Osteoblast (primary cell): ENCODE data around the gene FOXM1. TPM values are rescaled to one million over a fixed set of nuclear protein-coding genes. Genes with fewer than 3 reads are reported as not detected.

Experiments used
- DNase-seq: peaks from one replicate; pipeline ENCODE4 v3.0.0; 2011; ENCODE audit warnings: low spot score, mixed read lengths; ENCODE audit not compliant: insufficient read length; ENCODE audit errors: missing footprints
- H2AFZ ChIP-seq: 2 replicates; pipeline ENCODE4 v1.6.0; 2011; ENCODE audit warnings: mild to moderate bottlenecking, low read length
- H3K27ac ChIP-seq: 2 replicates; pipeline ENCODE4 v1.5.1; 2011; ENCODE audit warnings: mild to moderate bottlenecking, low read depth, low read length, moderate library complexity
- H3K27me3 ChIP-seq: 2 replicates; pipeline ENCODE4 v1.6.0; 2012; ENCODE audit warnings: mild to moderate bottlenecking, control low read depth, inconsistent platforms, low read length, moderate library complexity; ENCODE audit not compliant: insufficient read depth
- H3K36me3 ChIP-seq: 2 replicates; pipeline ENCODE4 v1.5.1; 2011; ENCODE audit warnings: mild to moderate bottlenecking, low read length, control low read depth, moderate library complexity; ENCODE audit not compliant: insufficient read depth
- H3K4me1 ChIP-seq: 2 replicates; pipeline ENCODE4 v1.5.1; 2011; ENCODE audit warnings: mild to moderate bottlenecking, low read length, control low read depth, moderate library complexity; ENCODE audit not compliant: insufficient read depth
- H3K4me2 ChIP-seq: 2 replicates; pipeline ENCODE4 v1.6.0; 2011; ENCODE audit warnings: mild to moderate bottlenecking, low read length; ENCODE audit not compliant: insufficient read depth
- H3K4me3 ChIP-seq: fragments of 200-600 bp; sonication (generic); 3 replicates; pipeline ENCODE4 v1.5.1; 2012; ENCODE audit warnings: mild to moderate bottlenecking, low read length, inconsistent platforms; ENCODE audit not compliant: insufficient read depth
- H3K79me2 ChIP-seq: 2 replicates; pipeline ENCODE4 v1.6.0; 2012; ENCODE audit warnings: mild to moderate bottlenecking, low read length, control low read depth, inconsistent platforms; ENCODE audit not compliant: insufficient read depth
- H3K9me3 ChIP-seq: 2 replicates; pipeline ENCODE4 v1.5.1; 2011; ENCODE audit warnings: low read depth, low read length, control low read depth
- H4K20me1 ChIP-seq: 2 replicates; pipeline ENCODE4 v1.6.0; 2012; ENCODE audit warnings: mild to moderate bottlenecking, low read length, control low read depth; ENCODE audit not compliant: insufficient read depth
- CTCF ChIP-seq: IDR thresholded peaks from 2 replicates; pipeline ENCODE4 v1.5.1; 2011; ENCODE audit warnings: mild to moderate bottlenecking, low read depth, low read length, moderate library complexity; ENCODE audit errors: extremely low read depth
- total RNA-seq: library from RNA; depleted of rRNA; stranded (reverse); fragments of >200 nt; gene quantifications from 2 replicates; pipeline ENCODE4 v1.2.3, GENCODE V29; 2012

The FOXM1 gene
- 3.3 and 4.7 TPM in 2 replicates for total RNA-seq

DNA sequence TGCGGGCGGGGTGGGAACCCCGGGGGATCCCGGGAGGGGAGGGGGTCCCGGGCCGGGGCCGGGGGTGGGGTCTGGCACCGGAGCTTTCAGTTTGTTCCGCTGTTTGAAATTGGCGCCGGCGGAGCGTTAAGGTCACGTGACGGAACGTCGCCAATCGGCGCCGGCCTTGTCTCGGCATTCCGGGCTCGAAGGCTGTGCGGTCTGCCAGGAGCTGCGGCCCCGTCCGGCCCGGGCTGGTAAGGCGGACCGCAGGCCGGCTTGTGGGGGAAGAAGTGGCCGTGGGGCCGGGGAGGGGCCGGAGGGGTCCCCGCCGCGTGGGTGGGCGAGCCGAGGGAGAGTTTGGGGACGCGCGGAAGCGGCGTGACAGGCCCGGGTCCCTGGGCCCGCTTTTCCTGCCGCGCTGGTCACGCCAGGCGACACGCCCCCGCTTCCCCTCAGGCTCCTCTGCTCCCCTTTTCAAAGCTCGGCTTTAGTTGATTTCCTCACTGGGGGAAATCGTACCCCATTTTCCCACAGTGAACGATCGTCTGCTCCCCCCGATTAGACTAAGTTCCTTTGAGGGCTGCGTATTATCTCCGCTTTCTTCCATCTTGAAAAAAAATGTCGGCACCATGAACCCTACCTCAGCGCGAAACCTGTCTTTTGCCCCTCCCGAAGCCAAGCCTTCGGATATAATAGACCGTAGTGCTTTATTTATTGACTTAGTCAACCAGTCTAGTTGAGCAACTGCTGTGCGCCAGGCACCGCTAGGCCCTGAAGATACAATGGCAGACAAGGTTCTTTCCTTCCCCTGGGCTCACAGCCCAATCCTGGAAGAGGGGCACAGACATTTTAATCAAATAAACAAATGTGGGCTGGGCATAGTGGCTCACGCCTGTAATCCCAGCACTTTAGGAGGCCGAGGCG, at the start of gene FOXM1, which contains the start of gene RHNO1:
TSS of gene FOXM1 (minus strand) at position 128 of the 906 bp plus-strand sequence. CDS start 2,696 bp downstream, outside the sequence.
TSS of gene RHNO1 (plus strand) at position 177 of the 906 bp plus-strand sequence. CDS start 8,144 bp downstream, outside the sequence.
- no peaks in the 10 kb centered on the region for H3K36me3 ChIP-seq
- DNase-seq = peak; percentile 99
- H3K27ac ChIP-seq = peak within 1 kb of the TSS; percentile 98

DNA sequence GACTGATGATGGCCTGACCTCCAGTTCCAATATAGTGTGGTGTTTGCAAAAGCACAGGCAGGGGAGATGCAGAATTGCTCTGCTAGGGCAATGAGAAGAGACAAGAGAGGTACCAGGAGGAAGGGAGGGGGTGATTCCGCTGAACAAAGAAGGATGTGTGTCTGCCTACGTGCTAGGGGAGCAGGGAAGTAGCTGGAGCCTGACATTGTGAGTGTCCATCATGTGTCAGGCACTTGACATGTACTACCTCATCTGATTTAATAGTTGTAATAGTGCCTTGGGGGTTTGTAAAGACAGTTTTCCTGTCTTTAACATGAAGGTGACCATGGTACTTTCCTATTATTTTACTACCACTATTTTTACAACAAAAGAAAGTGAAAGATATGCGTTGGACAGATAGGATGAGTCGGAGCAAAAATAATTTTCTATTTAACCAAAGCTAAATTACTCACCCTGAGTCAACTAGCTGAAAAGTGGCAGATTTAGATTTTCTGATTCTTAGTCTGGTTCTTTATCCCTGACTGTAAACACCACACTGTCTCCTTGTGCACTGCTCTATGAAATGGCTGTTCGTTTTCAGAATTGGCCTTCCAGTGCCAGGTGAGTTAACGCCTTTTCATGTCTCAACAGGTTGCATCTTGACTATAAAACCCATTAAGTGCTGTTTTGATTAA, 48.5 kb upstream of the FOXM1 start:
- Histone ChIP-seq H3K4me1 (peaks cover 11% of the 10 kb centered on the region), H3K79me2 (peaks cover 7% of the 10 kb centered on the region), H3K4me3 (no peak overlapping the region), H3K9me3 (no peaks in the 10 kb centered on the region), H3K27ac (peak overlapping the region; percentile 36), H3K4me2 (peak overlapping the region; percentile 68), H3K36me3 (peaks cover 37% of the 10 kb centered on the region), H4K20me1 (peaks cover 2% of the 10 kb centered on the region), H3K27me3 (no peaks in the 10 kb centered on the region), H2AFZ (no peak overlapping the region)
- peak; percentile 47 for DNase-seq
- no peak for TF ChIP-seq CTCF

More for the DNA sequence above, at the start of gene FOXM1, which contains the start of gene RHNO1:
- peaks cover 15% of the 10 kb centered on the region for H3K4me1 ChIP-seq
- no peaks in the 10 kb centered on the region for H3K9me3 ChIP-seq
- peak within 1 kb of the TSS; percentile 94 for H3K4me3 ChIP-seq
- no peaks in the 10 kb centered on the region for H3K27me3 ChIP-seq
- peak within 1 kb of the TSS; percentile 99 for H2AFZ ChIP-seq
- no peak for TF ChIP-seq CTCF
- peaks cover 81% of the 10 kb centered on the region for H3K79me2 ChIP-seq
- peaks cover 5% of the 10 kb centered on the region for H4K20me1 ChIP-seq
- H3K4me2 ChIP-seq = peak within 1 kb of the TSS; percentile 98

- Histone ChIP-seq H3K4me3 (no peak overlapping the region), H3K79me2 (peaks cover 10% of the 10 kb centered on the region), H3K36me3 (peaks cover 33% of the 10 kb centered on the region), H3K27ac (no peak overlapping the region), H3K4me1 (peaks cover 11% of the 10 kb centered on the region), H3K4me2 (no peak overlapping the region), H2AFZ (no peak overlapping the region), H3K27me3 (no peaks in the 10 kb centered on the region), H4K20me1 (peaks cover 2% of the 10 kb centered on the region), H3K9me3 (no peaks in the 10 kb centered on the region)
- no peak for TF ChIP-seq CTCF
- peak; percentile 77 for DNase-seq
These were observed 47.0 kb upstream of the FOXM1 start for GRCh38 chr12:2924019-2924418.

- H3K27me3 ChIP-seq = no peaks in the 10 kb centered on the region
- H3K4me3 ChIP-seq = no peak overlapping the region
- peaks cover 2% of the 10 kb centered on the region for H4K20me1 ChIP-seq
- TF ChIP-seq CTCF = no peak
- no peak overlapping the region for H2AFZ ChIP-seq
- H3K4me1 ChIP-seq = peaks cover 11% of the 10 kb centered on the region
- no peak overlapping the region for H3K27ac ChIP-seq
- peaks cover 33% of the 10 kb centered on the region for H3K36me3 ChIP-seq
- H3K4me2 ChIP-seq = no peak overlapping the region
- H3K79me2 ChIP-seq = peaks cover 14% of the 10 kb centered on the region
- H3K9me3 ChIP-seq = no peaks in the 10 kb centered on the region
- peak; percentile 47 for DNase-seq
These were observed 46.1 kb upstream of the FOXM1 start for GRCh38 chr12:2923057-2923456.
